ENCODE results near the gene C1QTNF6.
"Not testable (repeated sequence)": the region's sequence is repeated elsewhere in the genome, so short reads cannot be mapped to it uniquely, and the experiment has no call there.

Gene C1QTNF6

DNA sequence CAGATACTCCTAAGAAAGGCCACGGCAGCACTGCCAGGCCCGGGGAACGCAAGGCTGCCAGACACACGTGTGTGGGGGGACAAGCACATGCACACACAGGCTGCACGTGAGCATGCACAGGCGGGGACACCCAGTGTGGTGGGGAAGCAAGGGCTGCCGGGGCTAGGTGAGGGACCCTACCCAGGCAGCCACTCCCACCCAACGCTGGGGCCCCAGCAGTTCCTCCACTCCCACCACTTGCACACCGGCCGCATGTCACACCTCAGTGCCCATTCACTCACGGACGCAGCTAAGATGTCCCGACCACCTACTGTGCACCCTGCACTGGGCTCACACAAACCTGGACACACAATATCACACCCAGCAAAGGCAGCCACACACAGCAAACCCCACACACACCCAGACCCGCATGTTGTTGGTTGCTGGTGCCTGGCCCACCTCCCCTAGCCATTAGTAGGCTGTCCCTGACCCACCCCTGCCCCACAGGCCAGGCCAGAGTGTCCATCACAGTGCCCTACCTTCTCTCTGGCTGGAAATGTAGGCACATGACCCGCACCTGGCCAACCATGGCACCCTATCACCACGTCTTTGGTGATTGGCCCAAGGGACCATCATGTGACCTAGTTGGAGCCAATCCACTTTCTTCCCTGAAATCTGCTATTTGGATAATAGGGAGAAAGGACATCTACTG is 15.5 kb upstream of the C1QTNF6 start:
- Histone ChIP-seq H2BK5ac (ENCODE audit: low read depth, low read length, poor library complexity, severe bottlenecking) (no peak overlapping the region), H2AFZ (ENCODE audit: low read depth, low read length) (no peak overlapping the region), H3K27me3 (ENCODE audit: control insufficient read depth in 1 of 2, insufficient read depth in 1 of 2, low read length in 2 of 2) (peaks cover 0 to 12% of the 10 kb centered on the region in 2 experiments), H3K14ac (ENCODE audit: low read length in 2 of 2) (no peak overlapping the region), H2BK12ac (ENCODE audit: low read length in 2 of 2) (no peak overlapping the region), H3K23ac (ENCODE audit: low read length in 2 of 2) (no peak overlapping the region), H3K4me2 (ENCODE audit: low read length, poor library complexity, severe bottlenecking) (no peak overlapping the region), H4K91ac (ENCODE audit: low read length) (no peak overlapping the region), H3K79me1 (replicated peaks; ENCODE audit: low read length, poor library complexity, severe bottlenecking) (no peaks in the 10 kb centered on the region), H2BK15ac (ENCODE audit: low read depth, poor library complexity, severe bottlenecking) (no peak overlapping the region), H3K4ac (ENCODE audit: low read depth in 1 of 2, low read length in 2 of 2) (no peak overlapping the region), H3K36me3 (ENCODE audit: control insufficient read depth in 1 of 2, insufficient read depth in 2 of 2, low read depth in 1 of 2, low read length in 2 of 2) (no peaks in the 10 kb centered on the region), H2AK5ac (ENCODE audit: low read length, severe bottlenecking) (no peak overlapping the region), H3K27ac (ENCODE audit: low read length, poor library complexity, severe bottlenecking) (no peak overlapping the region), H3K18ac (ENCODE audit: low read depth in 1 of 2, low read length in 2 of 2) (no peak overlapping the region), H3K9ac (ENCODE audit: low read length) (no peak overlapping the region), H4K8ac (ENCODE audit: low read length) (no peak overlapping the region), H3K4me1 (ENCODE audit: control insufficient read depth, insufficient read depth, low read depth, low read length) (peaks cover 16% of the 10 kb centered on the region), H3K9me3 (ENCODE audit: control insufficient read depth, low read length) (no peaks in the 10 kb centered on the region), H2BK120ac (ENCODE audit: low read depth, low read length) (no peak overlapping the region), H3K4me3 (ENCODE audit: insufficient read depth in 1 of 2, low read depth in 1 of 2, low read length in 2 of 2) (no peak overlapping the region)
- 87% methylated on average over 16 of the region's 16 CpGs for WGBS
- no peak for DNase-seq

DNA sequence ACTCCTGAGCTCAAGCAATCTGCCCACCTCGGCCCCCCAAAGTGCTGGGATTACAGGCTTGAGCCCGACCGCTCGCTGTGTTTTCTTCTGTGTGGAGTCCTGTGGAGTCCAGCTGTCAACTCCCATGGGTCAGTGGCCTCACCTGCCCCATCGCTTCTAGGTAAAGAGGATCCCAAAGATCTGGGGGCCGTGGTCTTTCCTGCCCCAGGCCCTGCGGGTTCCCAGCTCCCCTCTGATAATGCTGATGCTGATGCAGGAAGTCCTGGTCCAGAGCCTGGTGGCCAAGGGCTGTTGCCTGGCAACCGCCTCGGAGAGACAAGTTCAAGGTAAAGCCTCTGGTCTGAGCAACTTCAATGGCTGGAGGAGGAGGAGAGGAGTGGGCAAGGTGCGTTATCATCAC is 14.7 kb upstream of the C1QTNF6 start:
- H4K91ac ChIP-seq (ENCODE audit: low read length) = no peak overlapping the region
- H3K18ac ChIP-seq (ENCODE audit: low read depth in 1 of 2, low read length in 2 of 2) = no peak overlapping the region
- no peak overlapping the region for H3K23ac ChIP-seq (ENCODE audit: low read length in 2 of 2)
- H3K14ac ChIP-seq (ENCODE audit: low read length in 2 of 2) = no peak overlapping the region
- H3K9ac ChIP-seq (ENCODE audit: low read length) = no peak overlapping the region
- DNase-seq = no peak
- WGBS = 89% methylated on average over 9 of the region's 10 CpGs
- H3K4ac ChIP-seq (ENCODE audit: low read depth in 1 of 2, low read length in 2 of 2) = no peak overlapping the region
- no peak overlapping the region for H3K4me3 ChIP-seq (ENCODE audit: insufficient read depth in 1 of 2, low read depth in 1 of 2, low read length in 2 of 2)
- no peak overlapping the region for H2BK120ac ChIP-seq (ENCODE audit: low read depth, low read length)
- H3K4me1 ChIP-seq (ENCODE audit: control insufficient read depth, insufficient read depth, low read depth, low read length) = peaks cover 20% of the 10 kb centered on the region
- no peak overlapping the region for H2BK12ac ChIP-seq (ENCODE audit: low read length in 2 of 2)
- H2AFZ ChIP-seq (ENCODE audit: low read depth, low read length) = no peak overlapping the region
- H3K27ac ChIP-seq (ENCODE audit: low read length, poor library complexity, severe bottlenecking) = no peak overlapping the region
- no peak overlapping the region for H4K8ac ChIP-seq (ENCODE audit: low read length)
- no peaks in the 10 kb centered on the region for H3K36me3 ChIP-seq (ENCODE audit: control insufficient read depth in 1 of 2, insufficient read depth in 2 of 2, low read depth in 1 of 2, low read length in 2 of 2)
- H3K9me3 ChIP-seq (ENCODE audit: control insufficient read depth, low read length) = no peaks in the 10 kb centered on the region
- H3K27me3 ChIP-seq (ENCODE audit: control insufficient read depth in 1 of 2, insufficient read depth in 1 of 2, low read length in 2 of 2) = peaks cover 0 to 5% of the 10 kb centered on the region in 2 experiments
- H2BK5ac ChIP-seq (ENCODE audit: low read depth, low read length, poor library complexity, severe bottlenecking) = no peak overlapping the region
- H2AK5ac ChIP-seq (ENCODE audit: low read length, severe bottlenecking) = no peak overlapping the region
- H3K4me2 ChIP-seq (ENCODE audit: low read length, poor library complexity, severe bottlenecking) = no peak overlapping the region
- H3K79me1 ChIP-seq (replicated peaks; ENCODE audit: low read length, poor library complexity, severe bottlenecking) = peaks cover 2% of the 10 kb centered on the region
- no peak overlapping the region for H2BK15ac ChIP-seq (ENCODE audit: low read depth, poor library complexity, severe bottlenecking)

DNA sequence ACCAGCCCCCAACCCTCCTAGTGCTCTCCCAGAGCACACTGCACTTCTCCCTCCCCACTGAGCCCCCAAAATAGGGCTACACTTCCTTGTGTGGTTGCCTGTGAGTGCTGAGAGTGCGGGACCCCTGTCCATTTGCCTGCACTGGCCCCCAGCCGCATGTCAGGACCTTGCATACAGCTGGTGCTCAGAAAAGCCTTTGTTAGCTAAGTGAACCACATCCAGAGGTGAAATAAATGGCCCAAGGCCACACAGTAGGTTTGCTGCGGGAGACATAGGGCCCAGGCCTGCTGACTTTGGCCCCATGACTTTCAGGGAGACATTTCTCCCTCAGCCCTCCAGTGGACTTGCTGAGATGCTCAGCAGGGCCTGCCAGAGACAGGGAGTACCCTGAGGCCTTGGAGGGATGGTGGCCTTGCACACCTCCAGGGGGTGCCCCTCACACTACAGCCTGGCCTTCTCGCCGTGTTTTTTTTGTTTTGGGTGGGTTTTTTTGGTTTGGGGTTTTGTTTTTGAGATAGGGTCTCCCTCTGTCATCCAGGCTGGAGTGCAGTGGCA is 14.0 kb upstream of the C1QTNF6 start:
- Histone ChIP-seq H3K23ac (ENCODE audit: low read length in 2 of 2) (no peak overlapping the region), H2AFZ (ENCODE audit: low read depth, low read length) (no peak overlapping the region), H2BK12ac (ENCODE audit: low read length in 2 of 2) (no peak overlapping the region), H4K8ac (ENCODE audit: low read length) (no peak overlapping the region), H2AK5ac (ENCODE audit: low read length, severe bottlenecking) (no peak overlapping the region), H3K36me3 (ENCODE audit: control insufficient read depth in 1 of 2, insufficient read depth in 2 of 2, low read depth in 1 of 2, low read length in 2 of 2) (no peaks in the 10 kb centered on the region), H3K9ac (ENCODE audit: low read length) (no peak overlapping the region), H3K4ac (ENCODE audit: low read depth in 1 of 2, low read length in 2 of 2) (no peak overlapping the region), H2BK5ac (ENCODE audit: low read depth, low read length, poor library complexity, severe bottlenecking) (no peak overlapping the region), H3K4me1 (ENCODE audit: control insufficient read depth, insufficient read depth, low read depth, low read length) (peaks cover 24% of the 10 kb centered on the region), H3K79me1 (replicated peaks; ENCODE audit: low read length, poor library complexity, severe bottlenecking) (peaks cover 2% of the 10 kb centered on the region), H3K9me3 (ENCODE audit: control insufficient read depth, low read length) (no peaks in the 10 kb centered on the region), H2BK120ac (ENCODE audit: low read depth, low read length) (no peak overlapping the region), H3K18ac (ENCODE audit: low read depth in 1 of 2, low read length in 2 of 2) (no peak overlapping the region), H3K27ac (ENCODE audit: low read length, poor library complexity, severe bottlenecking) (no peak overlapping the region), H3K14ac (ENCODE audit: low read length in 2 of 2) (no peak overlapping the region), H4K91ac (ENCODE audit: low read length) (no peak overlapping the region), H3K4me2 (ENCODE audit: low read length, poor library complexity, severe bottlenecking) (no peak overlapping the region), H3K4me3 (ENCODE audit: insufficient read depth in 1 of 2, low read depth in 1 of 2, low read length in 2 of 2) (no peak overlapping the region), H2BK15ac (ENCODE audit: low read depth, poor library complexity, severe bottlenecking) (no peak overlapping the region), H3K27me3 (ENCODE audit: control insufficient read depth in 1 of 2, insufficient read depth in 1 of 2, low read length in 2 of 2) (no peaks in the 10 kb centered on the region)
- 73% methylated on average over 5 of the region's 5 CpGs for WGBS
- no peak for DNase-seq

DNA sequence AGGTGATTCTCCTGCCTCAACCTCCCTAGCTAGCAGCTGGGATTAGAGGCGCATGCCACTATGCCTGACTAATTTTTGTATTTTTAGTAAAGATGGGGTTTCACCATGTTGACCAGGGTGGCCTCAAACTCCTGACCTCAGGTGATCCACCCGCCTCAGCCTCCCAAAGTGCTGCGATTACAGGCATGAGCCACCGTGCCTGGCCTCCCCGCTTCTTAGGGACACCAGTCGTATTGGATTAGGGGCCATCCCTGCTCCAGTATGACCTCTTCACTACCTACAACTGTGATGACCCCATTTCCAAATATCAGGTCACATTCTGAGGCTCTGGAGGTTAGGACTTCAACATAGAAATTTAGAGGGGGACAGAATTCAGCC is 13.4 kb upstream of the C1QTNF6 start:
- not testable (repeated sequence) for H4K91ac ChIP-seq (ENCODE audit: low read length); H3K9ac ChIP-seq (ENCODE audit: low read length); H3K27me3 ChIP-seq (ENCODE audit: control insufficient read depth in 1 of 2, insufficient read depth in 1 of 2, low read length in 2 of 2); H4K8ac ChIP-seq (ENCODE audit: low read length); H2BK120ac ChIP-seq (ENCODE audit: low read depth, low read length); H3K4ac ChIP-seq (ENCODE audit: low read depth in 1 of 2, low read length in 2 of 2); H3K14ac ChIP-seq (ENCODE audit: low read length in 2 of 2); H3K23ac ChIP-seq (ENCODE audit: low read length in 2 of 2); H3K27ac ChIP-seq (ENCODE audit: low read length, poor library complexity, severe bottlenecking); H3K4me2 ChIP-seq (ENCODE audit: low read length, poor library complexity, severe bottlenecking); H3K4me3 ChIP-seq (ENCODE audit: insufficient read depth in 1 of 2, low read depth in 1 of 2, low read length in 2 of 2); H2BK15ac ChIP-seq (ENCODE audit: low read depth, poor library complexity, severe bottlenecking); DNase-seq; H2BK12ac ChIP-seq (ENCODE audit: low read length in 2 of 2); H3K79me1 ChIP-seq (replicated peaks; ENCODE audit: low read length, poor library complexity, severe bottlenecking); H2BK5ac ChIP-seq (ENCODE audit: low read depth, low read length, poor library complexity, severe bottlenecking); H3K36me3 ChIP-seq (ENCODE audit: control insufficient read depth in 1 of 2, insufficient read depth in 2 of 2, low read depth in 1 of 2, low read length in 2 of 2); H3K18ac ChIP-seq (ENCODE audit: low read depth in 1 of 2, low read length in 2 of 2); H3K9me3 ChIP-seq (ENCODE audit: control insufficient read depth, low read length); H2AK5ac ChIP-seq (ENCODE audit: low read length, severe bottlenecking); H2AFZ ChIP-seq (ENCODE audit: low read depth, low read length)
- H3K4me1 ChIP-seq (ENCODE audit: control insufficient read depth, insufficient read depth, low read depth, low read length) = peaks cover 30% of the 10 kb centered on the region
- 94% methylated on average over 6 of the region's 6 CpGs for WGBS
